Spleen (tissue), 7 donors: ENCODE results near the gene NGLY1.

Experiments used
- CTCF ChIP-seq, 11 experiments: fragments of 200-600 bp in 7 of 11; fragments of 450-650 bp in 4 of 11; sonication (generic) in 4 of 11; IDR thresholded peaks in 8 of 11; conservative IDR thresholded peaks in 3 of 11; 1 replicate in 7 of 11; 2 replicates in 4 of 11; pipeline versions ENCODE4 v1.4.0 to v1.8.0; 2016 to 2021; ENCODE audit warnings: antibody characterized with exemption in 11 of 11, inconsistent platforms in 4 of 11, mild to moderate bottlenecking in 1 of 11
- POLR2A ChIP-seq, 3 donors: fragments of 450-650 bp; IDR thresholded peaks; one replicate each; pipeline ENCODE4 v1.5.1; 2017; ENCODE audit warnings: antibody characterized with exemption in 3 of 3, mild to moderate bottlenecking in 1 of 3
- donor health status: DM: no; HTN: no; CAD: no; lungs with moderate emphysema.
- donor health status: DM: no; HTN: no; CAD: no.
- donor health status: DM: no; HTN: no; CAD: no.

DNA sequence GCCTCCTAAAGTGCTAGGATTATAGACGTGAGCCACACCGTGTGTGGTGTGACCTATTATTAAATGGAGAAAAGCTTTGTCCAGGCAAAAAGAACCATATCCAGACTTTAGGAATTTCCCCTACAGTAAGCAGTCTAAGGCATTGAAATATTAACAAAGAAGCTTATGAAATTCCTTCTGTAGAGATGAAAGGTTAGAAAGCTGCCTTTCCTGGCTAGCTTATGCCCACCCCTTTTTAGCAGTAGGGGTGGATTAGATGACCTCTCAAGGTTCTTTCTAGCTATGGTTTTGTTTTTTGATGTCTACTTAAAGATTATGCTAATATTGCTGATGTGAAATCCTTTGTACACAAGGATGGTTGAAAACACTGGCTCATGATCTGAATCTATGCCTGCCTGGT is 20.6 kb upstream of the NGLY1 start:
- TF ChIP-seq CTCF (IDR thresholded peaks at IDR 0.05 in 8 of 11, conservative IDR thresholded peaks at IDR 0.05 in 3 of 11), result no peak
- TF ChIP-seq POLR2A (IDR thresholded peaks at IDR 0.05), result no peak
